Limb (tissue), 2 donors: ENCODE measurements around the gene DLL3.
A peak's percentile ranks its signal among the peaks of the same experiment; 100 is the strongest.

ENCODE experiments used
- DNase-seq, 2 donors: peaks; one replicate each; pipeline ENCODE4 v3.0.0-alpha.2; 2016; ENCODE audit errors: extremely low spot score in 2 of 2

Gene DLL3

GRCh38 chr19:39517432-39517831, 18.7 kb downstream of the DLL3 start:
- DNase-seq, result no peak

GRCh38 chr19:39518458-39518857, 19.7 kb downstream of the DLL3 start:
- DNase-seq, result no peak

DNA sequence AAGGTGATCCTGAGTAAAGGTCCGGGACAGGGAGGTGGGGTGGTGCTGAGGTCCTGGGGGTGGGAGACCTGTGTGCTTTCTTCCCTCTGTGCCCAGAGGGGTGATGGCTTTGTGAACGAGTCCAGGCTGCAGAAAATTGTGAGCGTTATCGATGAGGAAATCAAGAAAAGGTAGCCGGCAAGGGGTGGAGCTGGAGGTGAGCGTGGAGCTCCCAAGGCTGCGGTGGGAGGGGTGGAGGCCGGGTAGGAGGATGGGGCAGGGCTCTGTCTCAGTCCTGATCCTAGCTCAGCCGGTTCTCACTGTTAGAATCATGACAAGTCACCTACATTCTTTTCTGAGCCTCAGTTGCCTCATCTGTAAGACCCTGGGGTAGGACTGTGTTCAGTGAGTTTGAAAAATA, 20.2 kb downstream of the DLL3 start:
- no peak for DNase-seq

GRCh38 chr19:39520541-39521484, 22.1 kb downstream of the DLL3 start:
- no peak for DNase-seq

DNA sequence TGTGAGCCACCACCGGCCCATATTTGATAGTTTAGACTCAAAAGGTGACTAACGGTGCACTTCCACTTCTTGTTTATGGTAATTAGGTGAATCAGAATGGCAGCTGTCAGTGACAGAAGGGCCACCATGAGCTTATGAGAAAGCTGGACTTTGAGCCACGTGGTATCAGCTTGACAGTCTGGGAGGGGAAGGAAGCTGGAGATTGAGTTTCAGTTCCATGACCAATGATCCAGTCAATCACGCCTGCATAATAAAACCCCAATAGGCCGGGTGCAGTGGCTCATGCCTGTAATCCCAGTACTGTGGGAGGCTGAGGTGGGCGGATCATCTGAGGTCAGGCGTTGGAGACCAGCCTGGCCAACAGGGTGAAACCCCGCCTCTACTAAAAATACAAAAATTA, 25.7 kb downstream of the DLL3 start:
- no peak for DNase-seq

- DNase-seq, result no peak
Observed at GRCh38 chr19:39525205-39525604, 26.5 kb downstream of the DLL3 start.

DNA sequence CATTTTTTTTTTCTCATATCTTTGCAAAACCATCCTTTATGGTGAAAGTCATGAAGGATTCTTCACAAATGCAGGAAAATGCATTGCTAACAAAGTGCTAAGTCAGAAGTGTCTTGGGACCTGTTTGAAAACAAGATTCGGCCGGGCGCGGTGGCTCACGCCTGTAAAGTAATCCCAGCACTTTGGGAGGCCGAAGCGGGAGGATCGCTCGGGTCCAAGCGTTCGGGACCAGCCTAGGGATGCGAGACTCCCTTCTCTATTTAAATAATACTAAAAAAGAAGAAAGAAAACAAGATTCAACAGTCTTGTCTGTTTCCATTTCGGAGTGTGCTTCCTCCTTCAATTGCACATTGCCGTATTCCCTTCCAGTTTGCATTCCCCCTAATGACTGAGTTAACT, 33.1 kb downstream of the DLL3 start:
- DNase-seq, result no peak

DNA sequence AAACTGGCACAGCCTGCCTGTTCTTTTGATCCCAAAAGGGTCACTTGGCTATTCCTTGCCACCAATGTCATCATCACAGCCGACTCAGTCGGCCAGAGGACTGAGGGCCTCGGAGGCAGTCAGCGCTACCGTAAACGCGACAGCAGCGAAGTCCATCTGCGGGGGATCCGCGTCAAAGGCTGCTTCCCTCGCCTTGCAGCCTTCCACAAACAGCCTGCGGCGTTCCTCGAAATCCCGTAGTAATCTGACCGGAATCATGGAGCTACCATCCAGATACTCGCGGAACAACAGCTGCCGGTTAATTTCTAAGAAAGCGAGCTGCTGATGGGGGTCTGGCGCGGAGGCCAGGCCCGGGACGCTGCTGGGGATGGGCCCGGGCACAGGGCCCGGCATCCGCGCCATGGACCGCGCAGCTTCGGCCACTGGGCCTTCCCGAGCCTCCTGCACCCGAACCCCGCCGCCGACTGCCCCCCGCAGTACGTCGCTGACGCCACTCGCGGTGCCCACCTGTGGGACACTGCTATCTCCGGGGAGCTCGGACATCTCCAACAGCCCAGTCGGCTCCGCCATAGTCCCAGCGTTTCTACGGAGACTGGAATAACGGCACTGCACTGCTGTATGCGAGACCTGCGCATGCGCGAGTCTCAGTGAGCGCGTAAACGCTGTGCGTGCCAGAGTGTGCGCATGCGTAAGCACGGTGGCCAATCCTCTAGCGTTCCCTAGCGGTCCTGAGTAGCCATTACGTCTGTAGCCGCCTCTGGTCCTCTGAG, 33.7 kb downstream of the DLL3 start, which contains the start of gene EID2B:
TSS of gene EID2B (minus strand) at position 620 of the 770 bp plus-strand sequence. CDS start at position 570, 50 bp downstream.
- peak; percentile 95 to 97 for DNase-seq

GRCh38 chr19:39533003-39533512, 34.3 kb downstream of the DLL3 start:
- DNase-seq, result no peak

DNA sequence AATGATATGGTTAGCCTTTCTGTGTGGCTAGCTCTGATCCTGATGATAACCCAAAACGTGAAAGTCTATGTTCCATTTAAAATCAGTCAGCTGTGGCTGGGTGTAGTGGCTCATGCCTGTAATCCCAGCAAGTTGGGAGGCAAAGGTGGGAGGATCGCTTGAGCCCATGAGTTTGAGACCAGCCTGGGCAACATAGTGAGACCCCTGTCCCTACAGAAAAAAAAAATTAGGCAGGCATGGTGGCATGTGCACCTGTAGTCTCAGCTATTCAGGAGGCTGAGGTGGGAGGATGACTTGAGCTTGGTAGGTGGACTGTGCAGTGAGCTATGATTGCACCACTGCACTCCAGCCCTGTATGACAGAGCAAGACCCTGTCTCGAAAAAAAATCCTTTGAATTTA, 35.0 kb downstream of the DLL3 start:
- no peak for DNase-seq

- no peak for DNase-seq
Observed at GRCh38 chr19:39539165-39539517, 40.4 kb downstream of the DLL3 start.

DNA sequence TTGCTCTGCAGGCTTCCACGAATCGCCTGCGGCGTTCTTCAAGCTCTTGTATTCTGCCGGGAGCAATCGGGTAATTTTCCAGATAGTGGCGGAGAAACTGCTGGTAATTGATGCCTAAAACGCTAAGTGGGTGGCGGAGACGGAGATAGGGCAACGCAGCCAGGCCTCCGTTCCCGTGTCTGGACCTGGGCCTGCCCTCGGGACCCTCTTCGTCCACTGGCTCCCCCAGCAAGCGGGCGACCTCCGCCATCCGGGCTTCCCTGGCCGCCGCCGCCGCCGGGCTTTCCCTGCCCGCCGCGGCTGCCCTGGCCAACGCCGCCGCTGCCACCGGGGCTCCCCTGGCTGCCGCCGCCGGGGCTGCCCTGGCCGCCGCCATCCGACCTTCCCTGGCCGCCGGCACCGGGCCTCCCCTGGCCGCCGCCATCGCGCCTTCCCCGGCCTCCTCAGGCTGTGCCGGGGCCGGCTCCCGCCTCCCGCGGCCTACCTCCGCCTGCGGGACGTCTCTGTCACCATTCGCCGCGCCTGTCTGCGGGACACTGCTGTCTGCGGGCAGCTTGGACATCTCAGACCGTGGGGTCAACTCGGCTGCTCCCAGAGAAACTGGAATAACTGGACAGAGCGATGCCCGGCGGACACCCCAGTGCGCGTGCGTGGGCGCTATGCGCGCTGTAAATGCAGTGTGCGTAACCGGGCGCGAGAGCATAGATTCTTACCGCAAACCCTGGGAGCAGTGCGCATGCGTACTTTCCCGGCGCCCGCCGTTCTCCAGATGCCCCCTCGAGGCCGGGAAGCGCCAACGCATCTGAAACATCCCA, 41.0 kb downstream of the DLL3 start, which contains the start of gene EID2:
TSS of gene EID2 (minus strand) at position 644 of the 815 bp plus-strand sequence. CDS start at position 562, 82 bp downstream.
- DNase-seq, result peak; percentile 95 to 97

DNA sequence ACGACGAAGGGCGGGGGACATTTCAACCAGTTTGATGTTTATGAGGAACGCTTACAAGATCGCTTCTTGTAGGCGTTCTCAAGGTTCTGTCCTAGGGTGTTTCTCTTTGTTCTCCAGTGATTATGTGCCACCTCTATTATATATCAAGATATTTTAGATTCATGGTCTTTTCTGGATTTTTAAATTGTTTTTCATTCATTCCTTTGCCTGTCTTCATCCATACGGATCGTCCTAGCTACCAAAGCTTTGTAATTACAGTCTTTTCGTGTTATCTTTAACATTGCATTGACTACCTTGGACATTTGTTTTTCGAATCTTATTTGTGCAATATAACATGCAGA, 41.6 kb downstream of the DLL3 start:
- no peak for DNase-seq

GRCh38 chr19:39542206-39542605, 43.5 kb downstream of the DLL3 start:
- DNase-seq, result no peak

- DNase-seq, result no peak
Observed at GRCh38 chr19:39543477-39543857, 44.7 kb downstream of the DLL3 start.

DNA sequence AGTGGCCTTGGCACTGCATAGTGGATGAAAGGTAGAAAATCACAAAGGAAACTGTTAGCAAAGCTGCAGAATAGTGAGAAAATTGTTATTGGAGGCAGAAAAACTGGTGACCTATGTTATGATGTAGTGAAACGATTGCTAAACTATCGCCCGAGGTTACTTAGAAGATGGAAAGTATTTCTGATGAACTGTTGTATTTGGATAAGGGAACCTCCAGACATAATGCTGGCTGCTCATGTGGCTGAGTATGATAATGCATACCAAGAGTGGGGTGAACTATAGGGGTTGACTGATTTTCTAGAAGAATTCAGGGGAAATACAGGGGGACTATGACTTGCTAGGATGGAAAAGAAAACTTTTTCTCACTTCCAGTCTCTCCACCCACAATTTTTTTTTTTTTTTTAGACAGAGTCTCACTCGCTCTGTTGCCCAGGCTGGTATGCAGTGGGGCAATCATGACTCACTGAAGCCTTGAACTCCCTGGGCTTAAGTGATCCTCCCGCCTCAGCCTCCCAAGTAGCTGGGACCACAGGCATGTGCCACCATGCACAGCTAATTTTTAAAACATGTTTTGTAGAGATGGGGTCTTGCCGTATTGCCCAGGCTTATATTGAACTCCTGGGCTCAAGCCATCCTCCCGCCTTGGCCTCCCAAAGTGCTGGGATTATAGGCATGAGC, 45.6 kb downstream of the DLL3 start:
- no peak for DNase-seq

- DNase-seq, result no peak
Observed at GRCh38 chr19:39544911-39545310, 46.2 kb downstream of the DLL3 start.

- no peak for DNase-seq
Observed at GRCh38 chr19:39546599-39546998, 47.9 kb downstream of the DLL3 start.

- DNase-seq, result no peak
Observed at GRCh38 chr19:39550197-39550596, 51.5 kb downstream of the DLL3 start.

DNA sequence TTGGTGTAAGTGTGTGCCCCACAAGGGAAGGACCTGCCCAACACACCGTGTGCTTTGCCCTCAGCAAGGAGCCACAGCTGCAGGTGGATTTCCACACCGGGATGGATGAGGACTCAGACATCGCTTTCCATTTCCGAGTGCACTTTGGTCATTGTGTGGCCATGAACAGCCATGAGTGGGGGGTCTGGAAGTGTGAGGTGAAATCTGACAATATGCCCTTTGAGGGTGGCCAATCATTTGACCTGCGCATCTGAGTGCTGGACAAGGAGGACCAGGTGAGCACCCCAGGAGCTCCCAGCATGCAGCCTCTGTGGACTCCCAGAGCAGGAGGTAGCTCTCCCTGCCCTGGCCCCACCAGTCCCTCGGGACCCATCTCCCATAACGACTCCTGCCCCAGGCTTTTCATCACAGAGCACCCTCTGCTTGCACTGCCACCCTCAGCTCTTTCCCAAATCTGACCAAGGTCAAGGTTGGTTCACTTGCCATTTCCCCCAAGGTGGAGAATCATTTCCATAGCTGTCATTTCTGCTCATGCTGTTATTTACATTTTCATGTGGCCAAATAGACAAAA, 54.4 kb downstream of the DLL3 start:
- DNase-seq, result no peak
